Right hindlimb (tissue), 1 donor: ENCODE data around the gene NAALADL2.
"Not testable (repeated sequence)": the region's sequence is repeated elsewhere in the genome, so short reads cannot be mapped to it uniquely, and the experiment has no call there.

Experiments used
- DNase-seq: peaks from one replicate; pipeline ENCODE4 v3.0.0-alpha.2; 2018

The NAALADL2 gene

GRCh38 chr3:175150812-175151401 is 291.8 kb downstream of the NAALADL2 start:
- DNase-seq: no peak

- no peak for DNase-seq
These were observed 294.5 kb downstream of the NAALADL2 start for GRCh38 chr3:175153595-175153994.

GRCh38 chr3:175155172-175155571 is 296.0 kb downstream of the NAALADL2 start:
- no peak for DNase-seq

GRCh38 chr3:175159202-175159601 is 300.1 kb downstream of the NAALADL2 start:
- DNase-seq: no peak

GRCh38 chr3:175161291-175161690 is 302.2 kb downstream of the NAALADL2 start:
- no peak for DNase-seq

GRCh38 chr3:175163686-175164085 is 304.6 kb downstream of the NAALADL2 start:
- DNase-seq: peak; percentile 37

- DNase-seq: not testable (repeated sequence)
These were observed 314.0 kb downstream of the NAALADL2 start for GRCh38 chr3:175173117-175173516.

- DNase-seq: no peak
These were observed 317.4 kb downstream of the NAALADL2 start for GRCh38 chr3:175176556-175176955.

GRCh38 chr3:175179055-175179454 is 319.9 kb downstream of the NAALADL2 start:
- no peak for DNase-seq

GRCh38 chr3:175184392-175184791 is 325.3 kb downstream of the NAALADL2 start:
- DNase-seq: no peak

GRCh38 chr3:175185903-175186302 is 326.8 kb downstream of the NAALADL2 start:
- DNase-seq: no peak

- no peak for DNase-seq
These were observed 327.4 kb downstream of the NAALADL2 start for GRCh38 chr3:175186511-175186910.

- DNase-seq: no peak
These were observed 328.5 kb downstream of the NAALADL2 start for GRCh38 chr3:175187586-175187985.

- DNase-seq: no peak
These were observed 333.4 kb downstream of the NAALADL2 start for GRCh38 chr3:175192536-175192935.

GRCh38 chr3:175193815-175194518 is 334.8 kb downstream of the NAALADL2 start:
- DNase-seq: no peak

GRCh38 chr3:175198991-175199783 is 340.1 kb downstream of the NAALADL2 start:
- DNase-seq: no peak

GRCh38 chr3:175199961-175200360 is 340.8 kb downstream of the NAALADL2 start:
- no peak for DNase-seq

- DNase-seq: no peak
These were observed 341.4 kb downstream of the NAALADL2 start for GRCh38 chr3:175200391-175201095.

- no peak for DNase-seq
These were observed 348.2 kb downstream of the NAALADL2 start for GRCh38 chr3:175207361-175207760.

GRCh38 chr3:175208326-175208725 is 349.2 kb downstream of the NAALADL2 start:
- no peak for DNase-seq

- no peak for DNase-seq
These were observed 352.3 kb downstream of the NAALADL2 start for GRCh38 chr3:175211466-175211865.

- DNase-seq: no peak
These were observed 353.8 kb downstream of the NAALADL2 start for GRCh38 chr3:175212896-175213295.

- DNase-seq: no peak
These were observed 355.1 kb downstream of the NAALADL2 start for GRCh38 chr3:175214216-175214615.
